Astrocyte (in vitro differentiated cells and primary cell): Measurements from ENCODE around the gene POU2F1.

Source experiments
- CTCF ChIP-seq: IDR thresholded peaks from 2 replicates; pipeline ENCODE4 v1.5.1; 2011; ENCODE audit warnings: low read depth, mild to moderate bottlenecking, inconsistent platforms, low read length, moderate library complexity; ENCODE audit not compliant: insufficient read depth
- EZH2 ChIP-seq: IDR thresholded peaks from 2 replicates; pipeline ENCODE4 v1.6.1; 2012; ENCODE audit warnings: mild to moderate bottlenecking, low read length, inconsistent platforms; ENCODE audit not compliant: insufficient read depth

DNA sequence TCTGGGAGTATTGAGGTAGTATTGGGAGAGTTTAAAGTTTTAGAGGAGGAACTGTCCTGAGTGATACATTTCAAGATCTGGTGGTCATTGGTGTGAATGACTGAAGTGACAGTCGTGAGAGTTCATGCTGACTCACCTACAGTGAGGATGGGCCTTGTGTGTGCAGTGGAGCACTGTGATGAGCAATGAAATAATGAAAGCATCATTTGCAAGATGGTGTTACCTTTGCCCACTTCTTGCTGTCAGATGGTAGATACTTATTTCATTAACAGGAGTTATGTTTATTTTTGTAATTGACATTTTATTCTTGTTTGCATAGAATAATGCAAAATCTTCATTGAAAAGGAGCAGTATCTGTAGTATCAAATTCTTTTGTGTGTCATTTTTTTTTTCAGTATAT is 29.0 kb downstream of the POU2F1 start:
- TF ChIP-seq CTCF, result no peak
- TF ChIP-seq EZH2, result no peak
